Neural progenitor cell (in vitro differentiated cells): Measurements from ENCODE around the gene SFI1. TPM values are rescaled to one million over a fixed set of nuclear protein-coding genes. Genes with fewer than 3 reads are reported as not detected.

Experiments used
- DNase-seq: peaks from one replicate; pipeline ENCODE4 v3.0.0-alpha.2; 2016; ENCODE audit warnings: low spot score
- H2AFZ ChIP-seq: fragments of 200-600 bp; sonication (generic); replicated peaks from 2 replicates; pipeline ENCODE4 v1.6.1; 2016; ENCODE audit warnings: antibody characterized with exemption
- H3F3A ChIP-seq: fragments of 200-600 bp; sonication (generic); 2 replicates; pipeline ENCODE4 v1.6.1; 2016; ENCODE audit warnings: antibody characterized with exemption, low read depth
- H3K27ac ChIP-seq: fragments of 200-600 bp; sonication (generic); 2 replicates; pipeline ENCODE4 v1.5.1; 2016; ENCODE audit warnings: mild to moderate bottlenecking
- H3K27me3 ChIP-seq: fragments of 200-600 bp; sonication (generic); 2 replicates; pipeline ENCODE4 v1.6.1; 2016; ENCODE audit warnings: mild to moderate bottlenecking, moderate library complexity
- H3K36me3 ChIP-seq: fragments of 200-600 bp; sonication (generic); 2 replicates; pipeline ENCODE4 v1.5.1; 2016
- H3K4me1 ChIP-seq: fragments of 200-600 bp; sonication (generic); 2 replicates; pipeline ENCODE4 v1.6.1; 2016; ENCODE audit warnings: mixed run types
- H3K4me2 ChIP-seq: fragments of 200-600 bp; sonication (generic); 2 replicates; pipeline ENCODE4 v1.6.1; 2016
- H3K4me3 ChIP-seq: fragments of 200-600 bp; sonication (generic); 2 replicates; pipeline ENCODE4 v1.5.1; 2016
- H3K79me2 ChIP-seq: fragments of 200-600 bp; sonication (generic); 2 replicates; pipeline ENCODE4 v1.6.1; 2016; ENCODE audit warnings: low read depth
- H3K9ac ChIP-seq: fragments of 200-600 bp; sonication (generic); 2 replicates; pipeline ENCODE4 v1.6.1; 2016
- H3K9me3 ChIP-seq: fragments of 200-600 bp; sonication (generic); 2 replicates; pipeline ENCODE4 v1.5.1; 2016; ENCODE audit warnings: low read depth
- H4K20me1 ChIP-seq: fragments of 200-600 bp; sonication (generic); 2 replicates; pipeline ENCODE4 v1.6.1; 2016; ENCODE audit warnings: low read depth
- H3K27ac Mint-ChIP-seq: 3 replicates; pipeline ENCODE4 v1.8.0; 2021; ENCODE audit warnings: mixed read lengths
- H3K27me3 Mint-ChIP-seq: 2 replicates; pipeline ENCODE4 v1.8.0; 2022; ENCODE audit warnings: low read depth, mild to moderate bottlenecking, inconsistent platforms, moderate library complexity, mixed read lengths; ENCODE audit not compliant: insufficient read depth
- H3K36me3 Mint-ChIP-seq: 3 replicates; pipeline ENCODE4 v1.8.0; 2021; ENCODE audit warnings: mixed read lengths
- H3K4me1 Mint-ChIP-seq: 3 replicates; pipeline ENCODE4 v1.8.0; 2021; ENCODE audit warnings: mixed read lengths
- H3K4me3 Mint-ChIP-seq: 3 replicates; pipeline ENCODE4 v1.8.0; 2021; ENCODE audit warnings: mild to moderate bottlenecking, moderate library complexity, mixed read lengths
- H3K9me3 Mint-ChIP-seq: 3 replicates; pipeline ENCODE4 v1.8.0; 2020; ENCODE audit warnings: mixed read lengths
- CTCF ChIP-seq: fragments of 200-600 bp; sonication (generic); IDR thresholded peaks from 2 replicates; pipeline ENCODE4 v1.5.1; 2017; ENCODE audit warnings: antibody characterized with exemption, mild to moderate bottlenecking
- EZH2 ChIP-seq: fragments of 200-600 bp; sonication (generic); IDR thresholded peaks from 2 replicates; pipeline ENCODE4 v1.6.1; 2017; ENCODE audit warnings: antibody characterized with exemption, mild to moderate bottlenecking, moderate library complexity
- EZH2phosphoT487 ChIP-seq: fragments of 200-600 bp; sonication (generic); IDR thresholded peaks from 2 replicates; pipeline ENCODE4 v1.6.1; 2017; ENCODE audit warnings: antibody characterized with exemption
- total RNA-seq: library from RNA; depleted of rRNA; stranded (reverse); fragments of >200 nt; gene quantifications from 2 replicates; pipeline ENCODE4 v1.2.3, GENCODE V29; 2015; ENCODE audit warnings: low replicate concordance

SFI1 gene
- total RNA-seq, 1 donor from 2014 or later = 25.0 TPM

GRCh38 chr22:31605851-31606585 lies 109.7 kb downstream of the SFI1 start:
- no peaks in the 10 kb centered on the region for H3K9me3 ChIP-seq
- no peaks in the 10 kb centered on the region for H3K79me2 ChIP-seq
- H3K4me2 ChIP-seq = no peak overlapping the region
- H2AFZ ChIP-seq = no peak overlapping the region
- no peak overlapping the region for H3K9ac ChIP-seq
- Mint-ChIP-seq H3K9me3 (no peaks in the 10 kb centered on the region), H3K27ac (no peak overlapping the region), H3K4me3 (no peak overlapping the region), H3K36me3 (peaks cover 6% of the 10 kb centered on the region), H3K27me3 (peaks cover 2% of the 10 kb centered on the region), H3K4me1 (peaks cover 5% of the 10 kb centered on the region)
- no peak overlapping the region for H3K27ac ChIP-seq
- no peaks in the 10 kb centered on the region for H3K36me3 ChIP-seq
- no peak for TF ChIP-seq EZH2phosphoT487
- no peak for TF ChIP-seq CTCF
- no peak for TF ChIP-seq EZH2
- no peaks in the 10 kb centered on the region for H3F3A ChIP-seq
- H4K20me1 ChIP-seq = no peaks in the 10 kb centered on the region
- H3K4me1 ChIP-seq = no peaks in the 10 kb centered on the region
- H3K27me3 ChIP-seq = no peaks in the 10 kb centered on the region
- no peak overlapping the region for H3K4me3 ChIP-seq
- DNase-seq = no peak

- no peak overlapping the region for H3K27ac Mint-ChIP-seq
- Histone ChIP-seq H3K9me3 (no peaks in the 10 kb centered on the region), H3K27me3 (no peaks in the 10 kb centered on the region), H3K79me2 (no peaks in the 10 kb centered on the region), H2AFZ (no peak overlapping the region), H3K9ac (no peak overlapping the region), H3K4me3 (no peak overlapping the region), H3F3A (no peaks in the 10 kb centered on the region), H3K4me1 (no peaks in the 10 kb centered on the region), H3K4me2 (no peak overlapping the region), H3K27ac (no peak overlapping the region), H4K20me1 (no peaks in the 10 kb centered on the region), H3K36me3 (no peaks in the 10 kb centered on the region)
- H3K4me1 Mint-ChIP-seq = peaks cover 5% of the 10 kb centered on the region
- no peaks in the 10 kb centered on the region for H3K9me3 Mint-ChIP-seq
- peaks cover 2% of the 10 kb centered on the region for H3K27me3 Mint-ChIP-seq
- no peak for DNase-seq
- TF ChIP-seq EZH2 (no peak), CTCF (no peak), EZH2phosphoT487 (no peak)
- H3K4me3 Mint-ChIP-seq = no peak overlapping the region
- peaks cover 9% of the 10 kb centered on the region for H3K36me3 Mint-ChIP-seq
Measured at GRCh38 chr22:31607696-31608095, 111.4 kb downstream of the SFI1 start.

- no peaks in the 10 kb centered on the region for H3K9me3 Mint-ChIP-seq
- no peaks in the 10 kb centered on the region for H3K36me3 ChIP-seq
- H3K27me3 Mint-ChIP-seq = peaks cover 3% of the 10 kb centered on the region
- H3K27me3 ChIP-seq = no peaks in the 10 kb centered on the region
- no peaks in the 10 kb centered on the region for H3K79me2 ChIP-seq
- H3K4me2 ChIP-seq = no peak overlapping the region
- no peaks in the 10 kb centered on the region for H3F3A ChIP-seq
- no peak overlapping the region for H3K9ac ChIP-seq
- peaks cover 5% of the 10 kb centered on the region for H3K4me1 Mint-ChIP-seq
- H3K36me3 Mint-ChIP-seq = peaks cover 7% of the 10 kb centered on the region
- no peak overlapping the region for H3K4me3 ChIP-seq
- TF ChIP-seq CTCF (no peak), EZH2 (no peak), EZH2phosphoT487 (no peak)
- no peaks in the 10 kb centered on the region for H3K4me1 ChIP-seq
- no peaks in the 10 kb centered on the region for H3K9me3 ChIP-seq
- H3K27ac ChIP-seq = no peak overlapping the region
- no peak overlapping the region for H2AFZ ChIP-seq
- no peak overlapping the region for H3K27ac Mint-ChIP-seq
- no peak for DNase-seq
- no peak overlapping the region for H3K4me3 Mint-ChIP-seq
- H4K20me1 ChIP-seq = no peaks in the 10 kb centered on the region
Measured at GRCh38 chr22:31609716-31610115, 113.4 kb downstream of the SFI1 start.
